HG03135 (cell line): ENCODE measurements around the gene LRMDA.

Source experiments
- ATAC-seq: cut with Tn5 transposase; IDR thresholded peaks from one replicate; pipeline ENCODE4 v1.9.1; 2021; ENCODE audit warnings: mild to moderate bottlenecking, moderate library complexity; ENCODE audit not compliant: unreplicated experiment

The LRMDA gene

DNA sequence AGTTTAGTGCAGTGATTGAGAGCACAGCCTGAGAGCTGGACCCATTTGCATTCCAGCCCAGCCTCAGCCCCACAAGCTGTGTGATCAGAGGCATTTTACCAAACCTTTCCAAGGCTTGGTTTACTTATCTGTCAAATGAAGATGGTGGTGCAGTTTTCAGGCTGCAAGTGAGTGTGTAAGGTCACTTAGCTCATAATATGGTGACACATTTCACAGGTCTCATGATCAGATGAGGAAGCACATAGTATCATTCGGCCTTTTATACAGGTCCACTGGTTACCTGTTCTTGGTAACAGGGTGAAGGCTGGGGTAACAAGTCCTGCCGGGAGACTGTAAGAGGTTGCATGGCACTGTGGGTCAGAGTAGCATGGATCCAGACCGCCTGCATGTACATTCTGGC, 371.7 kb downstream of the LRMDA start:
- ATAC-seq = no peak

- ATAC-seq = no peak
Measured at GRCh38 chr10:75803816-75804552, 372.6 kb downstream of the LRMDA start.

DNA sequence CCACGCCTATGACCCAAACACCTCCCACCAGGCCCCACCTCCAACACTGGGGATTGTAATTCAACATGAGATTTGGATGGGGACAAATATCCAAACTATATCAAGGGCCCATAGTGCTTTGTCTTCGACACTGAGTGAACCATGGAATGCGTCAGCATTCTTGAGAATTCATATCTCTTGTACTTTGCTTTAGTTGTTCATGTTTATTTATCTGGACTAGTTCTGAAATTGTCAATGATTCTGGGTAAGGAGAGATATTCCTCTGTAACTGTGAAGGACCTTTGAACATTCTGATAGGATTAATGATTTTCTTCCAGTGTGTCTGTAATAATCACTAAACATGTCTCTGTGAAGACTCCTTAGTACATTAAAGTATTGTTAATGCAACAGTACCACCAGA, 374.8 kb downstream of the LRMDA start:
- no peak for ATAC-seq

GRCh38 chr10:75807456-75807855, 376.0 kb downstream of the LRMDA start:
- ATAC-seq = no peak

DNA sequence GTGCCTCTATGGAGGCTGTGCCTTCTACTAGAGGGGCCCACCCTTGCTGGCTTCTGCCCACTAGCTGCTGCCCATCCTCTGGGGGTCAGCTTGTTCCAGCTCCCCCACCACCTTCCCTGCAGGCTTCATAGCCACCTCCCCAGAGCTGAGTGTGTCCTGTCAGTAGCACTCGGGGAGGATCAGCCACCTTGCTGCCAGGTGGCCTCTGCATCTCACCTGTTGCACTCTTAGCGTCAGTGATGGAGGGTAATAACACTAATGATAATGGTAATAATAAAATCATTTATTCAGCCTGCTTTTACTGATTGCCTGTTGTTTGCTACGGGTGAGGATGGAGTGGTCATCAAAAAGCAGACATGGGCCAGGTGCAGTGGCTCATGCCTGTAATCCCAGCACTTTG, 377.6 kb downstream of the LRMDA start:
- ATAC-seq = no peak

- ATAC-seq = no peak
Measured at GRCh38 chr10:75814014-75814413, 382.6 kb downstream of the LRMDA start.

- no peak for ATAC-seq
Measured at GRCh38 chr10:75815066-75815465, 383.6 kb downstream of the LRMDA start.

- no peak for ATAC-seq
Measured at GRCh38 chr10:75817198-75817597, 385.8 kb downstream of the LRMDA start.

GRCh38 chr10:75818552-75818951, 387.1 kb downstream of the LRMDA start:
- no peak for ATAC-seq

DNA sequence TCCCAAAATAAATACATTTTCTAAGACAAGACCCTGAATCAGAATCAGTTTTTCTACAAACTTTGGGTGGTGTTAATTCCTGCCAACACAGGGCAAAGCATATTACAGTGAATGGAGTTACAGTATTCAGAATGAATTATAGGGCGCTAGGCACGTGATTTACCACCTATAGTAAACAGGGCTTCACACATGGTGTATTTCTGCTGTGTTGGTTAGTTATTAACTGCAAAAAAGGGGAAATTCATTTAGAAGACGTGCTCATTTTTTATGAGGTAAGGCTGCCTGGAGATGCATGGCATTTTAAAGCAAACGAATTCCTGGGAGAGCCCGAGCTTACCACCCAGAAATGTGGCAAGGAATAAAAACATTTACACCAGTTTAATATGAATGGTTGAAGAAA, 393.8 kb downstream of the LRMDA start:
- ATAC-seq = no peak

- no peak for ATAC-seq
Measured at GRCh38 chr10:75825661-75826060, 394.2 kb downstream of the LRMDA start.

DNA sequence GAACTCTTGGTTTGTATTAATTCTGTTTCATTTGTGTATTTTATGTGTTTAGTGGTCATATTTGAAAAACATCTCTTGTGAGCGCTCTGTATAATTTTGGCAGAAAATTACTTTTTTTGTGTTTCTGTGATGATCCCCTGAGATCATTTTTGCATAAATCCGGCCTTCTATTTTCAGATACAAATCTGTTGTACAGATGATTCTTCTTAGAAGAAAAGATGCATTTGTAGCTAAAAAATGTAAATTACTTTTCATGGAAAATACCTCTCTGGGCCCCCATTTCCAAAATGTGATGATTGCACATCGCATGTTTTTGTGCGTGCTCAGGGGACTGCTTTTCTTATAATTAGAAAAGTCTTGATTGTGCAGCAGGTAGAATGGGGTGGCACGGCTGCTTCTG, 395.4 kb downstream of the LRMDA start:
- no peak for ATAC-seq

GRCh38 chr10:75827587-75828021, 396.2 kb downstream of the LRMDA start:
- no peak for ATAC-seq

- ATAC-seq = no peak
Measured at GRCh38 chr10:75828413-75828812, 397.0 kb downstream of the LRMDA start.

- ATAC-seq = no peak
Measured at GRCh38 chr10:75836064-75836463, 404.6 kb downstream of the LRMDA start.

DNA sequence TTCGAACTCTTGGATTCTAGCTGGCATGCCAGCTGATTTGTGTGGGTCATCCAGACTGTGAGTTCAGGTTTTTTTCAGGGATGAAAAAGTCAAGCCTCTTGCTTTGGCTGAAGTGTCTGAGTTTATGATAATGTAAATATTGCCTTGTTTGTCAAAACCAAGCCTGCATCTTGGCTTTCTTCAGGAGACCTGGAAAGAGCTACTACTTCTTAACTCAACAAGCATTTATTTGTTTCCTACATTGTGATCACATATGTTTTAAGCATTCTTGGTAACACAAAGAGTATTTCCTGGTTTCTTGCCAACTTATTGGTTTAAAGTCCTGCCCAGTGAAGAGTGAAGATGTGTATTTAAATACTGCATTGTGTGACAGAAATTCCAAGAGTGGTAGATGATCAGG, 407.1 kb downstream of the LRMDA start:
- no peak for ATAC-seq

- ATAC-seq = no peak
Measured at GRCh38 chr10:75839020-75839419, 407.6 kb downstream of the LRMDA start.

DNA sequence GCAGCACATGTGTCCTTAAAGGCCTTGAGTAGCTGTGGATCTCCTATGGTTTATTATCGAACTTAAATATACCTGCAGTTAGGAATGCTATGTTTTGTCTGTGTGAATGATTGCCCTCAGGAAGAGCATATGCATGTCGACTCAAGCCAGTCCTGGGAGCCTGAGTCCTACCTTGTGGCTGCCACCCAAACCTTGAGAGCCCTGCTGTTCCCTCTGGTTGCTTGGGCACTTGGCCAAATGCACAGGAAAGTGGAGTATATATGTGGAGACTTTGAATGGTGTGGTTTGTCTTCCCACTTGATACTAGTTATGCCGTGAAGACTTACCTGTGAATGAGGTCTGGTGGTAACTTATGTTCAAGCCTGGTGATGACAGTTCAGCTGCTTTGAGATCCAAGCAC, 409.8 kb downstream of the LRMDA start:
- ATAC-seq = no peak

GRCh38 chr10:75845176-75845947, 413.9 kb downstream of the LRMDA start:
- no peak for ATAC-seq

- no peak for ATAC-seq
Measured at GRCh38 chr10:75847477-75847876, 416.1 kb downstream of the LRMDA start.

GRCh38 chr10:75851580-75852345, 420.3 kb downstream of the LRMDA start:
- no peak for ATAC-seq
